Osteocyte (in vitro differentiated cells): ENCODE data around the gene CCDC179. TPM values are rescaled to one million over a fixed set of nuclear protein-coding genes. Genes with fewer than 3 reads are reported as not detected.
A peak's percentile ranks its signal among the peaks of the same experiment; 100 is the strongest.

ENCODE experiments used
- DNase-seq: peaks from one replicate; pipeline ENCODE4 v3.0.0; 2021; ENCODE audit warnings: mixed read lengths; ENCODE audit not compliant: unreplicated experiment; ENCODE audit errors: extremely low spot score
- H3K27ac Mint-ChIP-seq: one replicate; pipeline ENCODE4 v1.8.0; 2021; ENCODE audit warnings: mild to moderate bottlenecking, mixed read lengths; ENCODE audit not compliant: unreplicated experiment
- H3K27me3 Mint-ChIP-seq: one replicate; pipeline ENCODE4 v1.8.0; 2021; ENCODE audit warnings: mixed read lengths; ENCODE audit not compliant: unreplicated experiment
- H3K36me3 Mint-ChIP-seq: one replicate; pipeline ENCODE4 v1.8.0; 2021; ENCODE audit warnings: mixed read lengths; ENCODE audit not compliant: unreplicated experiment
- H3K4me1 Mint-ChIP-seq: one replicate; pipeline ENCODE4 v1.8.0; 2021; ENCODE audit warnings: mixed read lengths; ENCODE audit not compliant: unreplicated experiment
- H3K4me3 Mint-ChIP-seq: one replicate; pipeline ENCODE4 v1.8.0; 2021; ENCODE audit warnings: mild to moderate bottlenecking, moderate library complexity, mixed read lengths; ENCODE audit not compliant: unreplicated experiment
- H3K9me3 Mint-ChIP-seq: one replicate; pipeline ENCODE4 v1.8.0; 2021; ENCODE audit warnings: mixed read lengths; ENCODE audit not compliant: unreplicated experiment
- total RNA-seq: library from RNA; stranded (reverse); gene quantifications from 2 replicates; pipeline ENCODE4 v1.2.1, GENCODE V29; 2021
- TF ChIP-seq, protein P1 (sequence below): fragments of 200-600 bp; sonication (generic); IDR thresholded peaks from 2 replicates; pipeline ENCODE4 v1.5.0; 2021; ENCODE audit warnings: antibody characterized with exemption, mild to moderate bottlenecking, moderate library complexity

The CCDC179 gene
- total RNA-seq, 1 donor from 2014 or later: not detected

DNA sequence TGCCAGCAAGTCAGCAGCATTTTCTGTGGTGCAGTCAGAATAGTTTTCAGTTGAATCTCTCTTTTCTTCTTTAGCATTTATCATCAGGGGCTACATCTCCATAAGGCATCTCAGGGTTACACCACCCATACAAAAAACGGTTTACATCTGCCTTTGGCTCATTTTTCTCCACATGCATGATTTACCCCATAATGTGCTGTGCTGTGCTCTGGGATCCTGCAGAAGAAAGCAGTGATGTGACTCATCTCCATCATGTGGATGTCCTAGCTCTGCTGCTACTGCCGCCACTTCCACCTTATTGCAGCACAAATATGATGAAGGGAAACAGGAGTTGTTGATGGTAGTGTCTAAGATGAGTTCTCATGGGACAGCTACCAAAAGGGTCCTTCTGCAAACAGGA lies 30.0 kb upstream of the CCDC179 start:
- no peak for DNase-seq

DNA sequence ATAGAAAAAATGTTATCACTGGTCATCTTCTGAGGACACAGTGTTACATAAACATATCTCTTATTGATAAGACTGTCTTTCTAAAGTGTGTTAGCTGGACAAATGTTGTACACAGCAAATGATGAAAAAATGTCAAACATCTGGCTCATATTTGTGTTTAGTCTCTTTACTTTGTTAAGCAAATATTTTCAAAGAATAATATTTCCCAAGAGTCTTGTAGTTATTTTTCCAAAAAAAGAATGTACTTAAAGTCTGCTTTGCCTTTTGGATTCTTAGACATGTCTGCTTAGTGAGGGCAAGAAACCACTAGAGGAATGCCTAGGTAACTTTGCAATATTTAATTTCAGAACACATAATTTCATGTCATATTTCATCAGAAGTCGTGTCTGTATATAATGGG lies 23.9 kb upstream of the CCDC179 start:
- H3K9me3 Mint-ChIP-seq: no peaks in the 10 kb centered on the region
- H3K4me1 Mint-ChIP-seq: peaks cover 32% of the 10 kb centered on the region
- H3K36me3 Mint-ChIP-seq: no peaks in the 10 kb centered on the region
- TF ChIP-seq, protein P1, sequence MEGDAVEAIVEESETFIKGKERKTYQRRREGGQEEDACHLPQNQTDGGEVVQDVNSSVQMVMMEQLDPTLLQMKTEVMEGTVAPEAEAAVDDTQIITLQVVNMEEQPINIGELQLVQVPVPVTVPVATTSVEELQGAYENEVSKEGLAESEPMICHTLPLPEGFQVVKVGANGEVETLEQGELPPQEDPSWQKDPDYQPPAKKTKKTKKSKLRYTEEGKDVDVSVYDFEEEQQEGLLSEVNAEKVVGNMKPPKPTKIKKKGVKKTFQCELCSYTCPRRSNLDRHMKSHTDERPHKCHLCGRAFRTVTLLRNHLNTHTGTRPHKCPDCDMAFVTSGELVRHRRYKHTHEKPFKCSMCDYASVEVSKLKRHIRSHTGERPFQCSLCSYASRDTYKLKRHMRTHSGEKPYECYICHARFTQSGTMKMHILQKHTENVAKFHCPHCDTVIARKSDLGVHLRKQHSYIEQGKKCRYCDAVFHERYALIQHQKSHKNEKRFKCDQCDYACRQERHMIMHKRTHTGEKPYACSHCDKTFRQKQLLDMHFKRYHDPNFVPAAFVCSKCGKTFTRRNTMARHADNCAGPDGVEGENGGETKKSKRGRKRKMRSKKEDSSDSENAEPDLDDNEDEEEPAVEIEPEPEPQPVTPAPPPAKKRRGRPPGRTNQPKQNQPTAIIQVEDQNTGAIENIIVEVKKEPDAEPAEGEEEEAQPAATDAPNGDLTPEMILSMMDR: no peak
- DNase-seq: no peak
- H3K27ac Mint-ChIP-seq: peak overlapping the region; percentile 63
- no peak overlapping the region for H3K4me3 Mint-ChIP-seq
- no peaks in the 10 kb centered on the region for H3K27me3 Mint-ChIP-seq

More for the DNA sequence above, 30.0 kb upstream of the CCDC179 start:
- Mint-ChIP-seq H3K9me3 (no peaks in the 10 kb centered on the region), H3K27me3 (no peaks in the 10 kb centered on the region), H3K27ac (no peak overlapping the region), H3K4me3 (no peak overlapping the region), H3K4me1 (peaks cover 2% of the 10 kb centered on the region), H3K36me3 (no peaks in the 10 kb centered on the region)
- TF ChIP-seq, protein P1: no peak

DNA sequence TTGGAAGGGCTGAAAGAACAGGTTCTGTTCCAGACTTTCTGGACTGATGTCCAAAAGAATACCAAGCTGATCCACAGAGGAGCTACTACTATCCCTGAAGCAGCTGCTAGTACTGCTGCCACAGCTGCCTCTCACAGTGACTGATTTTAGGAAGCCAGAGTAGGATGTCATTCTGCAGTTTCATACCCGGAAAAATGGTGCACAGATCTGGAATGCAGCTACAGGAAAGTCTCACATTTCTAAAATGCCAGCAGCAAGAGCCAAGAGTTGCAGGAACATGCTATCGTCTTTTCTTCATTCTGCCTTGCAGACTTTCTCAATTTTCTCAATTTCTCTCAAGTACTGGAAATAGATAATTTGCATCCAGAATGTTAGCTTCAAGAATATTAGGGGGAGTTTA lies 19.4 kb upstream of the CCDC179 start:
- Mint-ChIP-seq H3K4me3 (no peak overlapping the region), H3K36me3 (no peaks in the 10 kb centered on the region), H3K27ac (peak overlapping the region; percentile 66), H3K4me1 (peaks cover 31% of the 10 kb centered on the region), H3K27me3 (no peaks in the 10 kb centered on the region), H3K9me3 (no peaks in the 10 kb centered on the region)
- DNase-seq: no peak
- TF ChIP-seq, protein P1: no peak

DNA sequence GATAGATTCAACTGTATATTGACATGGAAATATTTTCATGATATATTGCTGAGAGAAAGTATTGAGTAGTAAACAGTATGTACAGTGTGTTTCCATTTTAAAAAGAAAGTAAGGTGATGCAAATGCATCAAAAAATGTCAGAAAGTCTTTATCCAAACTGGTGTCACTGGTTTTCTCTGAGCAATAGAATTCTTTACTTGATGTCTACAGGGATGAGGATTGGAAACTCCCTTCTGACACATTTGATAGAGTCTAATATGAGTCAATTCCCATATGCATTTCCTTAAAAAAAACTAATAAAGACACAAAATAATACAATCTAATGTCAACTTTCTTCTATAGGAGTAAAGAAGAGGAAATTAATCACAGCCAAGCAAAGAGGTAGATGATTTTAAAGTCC lies 18.3 kb upstream of the CCDC179 start:
- no peaks in the 10 kb centered on the region for H3K36me3 Mint-ChIP-seq
- H3K4me3 Mint-ChIP-seq: no peak overlapping the region
- H3K4me1 Mint-ChIP-seq: peaks cover 21% of the 10 kb centered on the region
- no peak for DNase-seq
- H3K27ac Mint-ChIP-seq: no peak overlapping the region
- H3K27me3 Mint-ChIP-seq: no peaks in the 10 kb centered on the region
- H3K9me3 Mint-ChIP-seq: no peaks in the 10 kb centered on the region
- TF ChIP-seq, protein P1: no peak

DNA sequence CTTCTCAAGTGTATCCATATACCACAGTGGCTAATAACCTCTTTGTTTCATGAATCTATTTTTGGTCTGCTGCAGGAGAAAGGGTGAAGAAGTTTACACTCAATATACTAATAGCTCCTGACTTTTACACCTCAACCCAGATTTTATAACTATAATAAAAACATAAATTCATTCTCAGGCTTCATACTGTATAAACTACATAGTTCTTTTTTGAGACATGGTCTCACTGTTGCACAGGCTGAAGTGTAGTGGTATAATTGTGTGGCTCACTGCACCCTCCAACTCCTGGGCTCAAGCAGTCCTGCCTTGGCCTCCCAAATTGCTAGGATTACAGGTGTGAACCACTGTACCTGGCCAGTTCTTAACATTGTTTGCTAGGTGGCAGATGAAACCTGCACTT lies 17.8 kb upstream of the CCDC179 start:
- DNase-seq: no peak
- Mint-ChIP-seq H3K9me3 (no peaks in the 10 kb centered on the region), H3K36me3 (no peaks in the 10 kb centered on the region), H3K4me1 (peaks cover 19% of the 10 kb centered on the region), H3K27me3 (no peaks in the 10 kb centered on the region), H3K27ac (no peak overlapping the region), H3K4me3 (no peak overlapping the region)
- TF ChIP-seq, protein P1: no peak
